Measurements from ENCODE around the gene LRP8.

The LRP8 gene

GRCh38 chr1:53279296-53280200 is 48.3 kb downstream of the LRP8 start:
- no peak for DNase-seq

- no peak for DNase-seq
Measured at GRCh38 chr1:53278298-53278725, 49.6 kb downstream of the LRP8 start.

GRCh38 chr1:53277326-53277725 is 50.5 kb downstream of the LRP8 start:
- DNase-seq: no peak

GRCh38 chr1:53276902-53277281 is 51.0 kb downstream of the LRP8 start:
- no peak for DNase-seq

- no peak for DNase-seq
Measured at GRCh38 chr1:53276153-53276901, 51.5 kb downstream of the LRP8 start.

GRCh38 chr1:53275566-53275965 is 52.3 kb downstream of the LRP8 start:
- DNase-seq: no peak

- DNase-seq: no peak
Measured at GRCh38 chr1:53274541-53275185, 53.2 kb downstream of the LRP8 start.

- no peak for DNase-seq
Measured at GRCh38 chr1:53274026-53274425, 53.8 kb downstream of the LRP8 start.

- no peak for DNase-seq
Measured at GRCh38 chr1:53273526-53273925, 54.3 kb downstream of the LRP8 start.

- no peak for DNase-seq
Measured at GRCh38 chr1:53272349-53272748, 55.5 kb downstream of the LRP8 start.

- no peak for DNase-seq
Measured at GRCh38 chr1:53271446-53272090, 56.3 kb downstream of the LRP8 start.

- DNase-seq: no peak
Measured at GRCh38 chr1:53270873-53271272, 57.0 kb downstream of the LRP8 start.

- no peak for DNase-seq
Measured at GRCh38 chr1:53270107-53270506, 57.8 kb downstream of the LRP8 start.

GRCh38 chr1:53267761-53268160 is 60.1 kb downstream of the LRP8 start:
- DNase-seq: no peak

GRCh38 chr1:53266038-53266437 is 61.8 kb downstream of the LRP8 start:
- no peak for DNase-seq

GRCh38 chr1:53265581-53265980 is 62.3 kb downstream of the LRP8 start:
- DNase-seq: no peak

GRCh38 chr1:53264048-53264447 is 63.8 kb downstream of the LRP8 start:
- DNase-seq: no peak

- no peak for DNase-seq
Measured at GRCh38 chr1:53262000-53262399, 65.9 kb downstream of the LRP8 start.

- no peak for DNase-seq
Measured at GRCh38 chr1:53260631-53261247, 67.1 kb downstream of the LRP8 start.

GRCh38 chr1:53259932-53260331 is 67.9 kb downstream of the LRP8 start:
- DNase-seq: no peak

- DNase-seq: no peak
Measured at GRCh38 chr1:53258216-53258615, 69.7 kb downstream of the LRP8 start.

GRCh38 chr1:53257454-53258081 is 70.3 kb downstream of the LRP8 start:
- no peak for DNase-seq

All from NCI-H1092 treated with DMSO at 0.1 percent for 48 hours (cell line).